Vagina (tissue), 2 donors: Measurements from ENCODE around the gene ENOX2. TPM values are rescaled to one million over a fixed set of nuclear protein-coding genes. Genes with fewer than 3 reads are reported as not detected.
A peak's percentile ranks its signal among the peaks of the same experiment; 100 is the strongest.

Source experiments
- DNase-seq, 2 donors: peaks; one replicate each; pipeline ENCODE4 v3.0.0-alpha.2; 2017; ENCODE audit errors: extremely low spot score in 2 of 2
- H3K27ac ChIP-seq: fragments of 200-600 bp; sonication (generic); one replicate; pipeline ENCODE4 v1.5.1; 2019
- H3K27me3 ChIP-seq: fragments of 200-600 bp; sonication (generic); one replicate; pipeline ENCODE4 v1.5.1; 2019
- H3K36me3 ChIP-seq, 2 donors: fragments of 200-600 bp; sonication (generic); one replicate each; pipeline ENCODE4 v1.5.1; 2017 to 2019
- H3K4me1 ChIP-seq: fragments of 200-600 bp; sonication (generic); one replicate; pipeline ENCODE4 v1.5.1; 2019
- H3K4me3 ChIP-seq, 2 donors: fragments of 200-600 bp; sonication (generic); 1 replicate in 1 of 2; 2 replicates in 1 of 2; pipeline ENCODE4 v1.5.1; 2016 to 2019
- H3K9me3 ChIP-seq: fragments of 200-600 bp; sonication (generic); one replicate; pipeline ENCODE4 v1.5.1; 2019
- CTCF ChIP-seq, 3 experiments: fragments of 450-650 bp in 2 of 3; fragments of 200-600 bp in 1 of 3; sonication (generic) in 1 of 3; IDR thresholded peaks; one replicate each; pipeline ENCODE4 v1.5.1; 2017 to 2019; ENCODE audit warnings: antibody characterized with exemption in 3 of 3, mild to moderate bottlenecking in 2 of 3, moderate library complexity in 2 of 3
- POLR2A ChIP-seq, 2 donors: fragments of 450-650 bp; IDR thresholded peaks; one replicate each; pipeline ENCODE4 v1.6.1; 2017; ENCODE audit warnings: antibody characterized with exemption in 2 of 2, mild to moderate bottlenecking in 2 of 2, moderate library complexity in 2 of 2
- POLR2AphosphoS5 ChIP-seq, 2 donors: sonication (generic); formaldehyde crosslinking; IDR thresholded peaks; one replicate each; pipeline ENCODE4 v1.9.0; 2017; ENCODE audit warnings: antibody characterized with exemption in 2 of 2, mild to moderate bottlenecking in 2 of 2, low read depth in 1 of 2; ENCODE audit not compliant: insufficient read depth in 1 of 2
- intact Hi-C: fragments of 100-400 bp; cut with DNase I; formaldehyde crosslinking; loops from one replicate; pipeline ENCODE4 v1.15.1; 2023
- total RNA-seq: library from RNA; depleted of rRNA; stranded (reverse); fragments of >200 nt; gene quantifications from one replicate; pipeline ENCODE4 v1.2.3, GENCODE V29; 2016

ENOX2 gene
- total RNA-seq, 1 donor from 2014 or later, result 8.8 TPM

GRCh38 chrX:130577431-130577830 is 325.6 kb downstream of the ENOX2 start:
- no peaks in the 10 kb centered on the region for H3K4me1 ChIP-seq
- TF ChIP-seq CTCF (IDR thresholded peaks at IDR 0.05), result no peak
- no peak for TF ChIP-seq POLR2AphosphoS5 (IDR thresholded peaks at IDR 0.05; ENCODE audit: insufficient read depth in 1 of 2, low read depth in 1 of 2)
- no peak for TF ChIP-seq POLR2A (IDR thresholded peaks at IDR 0.05)
- H3K9me3 ChIP-seq, result no peaks in the 10 kb centered on the region
- no peak overlapping the region for H3K27ac ChIP-seq
- intact Hi-C loops, result no loop called here
- H3K4me3 ChIP-seq, result no peak overlapping the region
- no peaks in the 10 kb centered on the region for H3K36me3 ChIP-seq
- H3K27me3 ChIP-seq, result no peaks in the 10 kb centered on the region
- DNase-seq, result no peak

GRCh38 chrX:130575831-130576389 is 327.1 kb downstream of the ENOX2 start:
- H3K4me1 ChIP-seq, result no peaks in the 10 kb centered on the region
- H3K27ac ChIP-seq, result no peak overlapping the region
- H3K36me3 ChIP-seq, result no peaks in the 10 kb centered on the region
- intact Hi-C loops, result no loop called here
- H3K9me3 ChIP-seq, result no peaks in the 10 kb centered on the region
- no peaks in the 10 kb centered on the region for H3K27me3 ChIP-seq
- TF ChIP-seq CTCF (IDR thresholded peaks at IDR 0.05), result peak in 1 of 3 experiments; percentile 54
- no peak for TF ChIP-seq POLR2A (IDR thresholded peaks at IDR 0.05)
- no peak for DNase-seq
- H3K4me3 ChIP-seq, result no peak overlapping the region

Other genes with a start within 250 kb of the ENOX2 start
- gene ARHGAP36, start 155.1 kb upstream of the ENOX2 start, total RNA-seq, result 2.0 TPM